ENCODE data around the gene PPP1R11.

DNA sequence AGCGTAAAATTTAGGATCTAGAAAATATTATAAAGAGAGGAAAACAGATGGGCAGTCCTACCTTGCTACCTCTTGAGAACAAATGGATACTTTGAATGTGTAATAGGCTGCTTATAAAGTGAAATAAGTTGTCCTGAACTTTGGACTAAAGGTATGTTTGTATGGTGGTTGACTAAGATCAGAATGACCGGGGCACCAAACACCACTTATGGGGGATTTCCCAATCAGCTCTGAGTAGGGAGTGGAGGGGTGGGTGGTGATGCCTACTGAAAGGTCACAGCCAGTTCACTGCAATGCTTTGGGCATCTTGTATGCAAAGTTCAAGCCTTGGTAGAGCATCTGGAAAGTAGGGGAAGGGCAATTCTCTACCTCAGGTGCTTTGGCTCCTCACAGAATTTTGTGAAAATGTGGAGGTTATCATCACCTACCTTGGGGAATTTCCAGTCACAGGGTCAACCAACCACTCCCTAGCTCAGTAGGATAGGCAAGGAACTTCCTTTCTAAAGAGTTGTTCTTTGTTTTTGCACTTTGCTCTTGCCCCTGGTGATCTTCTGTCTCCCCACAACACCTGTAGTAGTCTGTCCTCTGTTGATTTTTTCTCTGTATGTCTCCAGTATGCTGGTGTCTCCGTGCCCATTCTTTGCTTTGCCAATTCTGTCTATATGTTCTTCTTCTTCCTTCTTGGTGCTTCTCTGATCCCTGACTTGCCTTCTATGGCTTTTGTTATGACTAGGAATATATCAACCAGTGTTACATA lies 46.2 kb downstream of the PPP1R11 start, which contains the start of gene TRIM31:
- TF ChIP-seq POLR2AphosphoS5 (IDR thresholded peaks at IDR 0.05; ENCODE audit: low read depth, low read length), result no peak
- TF ChIP-seq TAF1 (IDR thresholded peaks at IDR 0.05; ENCODE audit: borderline replicate concordance, insufficient read depth, low read length), result no peak

Measured in PFSK-1 (cell line).